Naive B cell (primary cell): ENCODE results near the gene LRMDA. TPM values are rescaled to one million over a fixed set of nuclear protein-coding genes. Genes with fewer than 3 reads are reported as not detected.

Experiments
- ATAC-seq, 2 donors: fragments of 150-1000 bp; cut with Tn5 transposase; 2 replicates each; pipeline ENCODE4 v1.10.0; 2021; ENCODE audit warnings: low read depth in 2 of 2, mild to moderate bottlenecking in 2 of 2, moderate library complexity in 2 of 2
- DNase-seq: peaks from one replicate; pipeline ENCODE4 v3.0.0; 2022
- H3K27ac Mint-ChIP-seq, 6 donors: one replicate each; pipeline ENCODE4 v1.8.0; 2020 to 2022; ENCODE audit warnings: mild to moderate bottlenecking in 6 of 6, mixed read lengths in 6 of 6, moderate library complexity in 5 of 6, inconsistent platforms in 2 of 6
- H3K27me3 Mint-ChIP-seq, 3 donors: one replicate each; pipeline ENCODE4 v1.8.0; 2021 to 2022; ENCODE audit warnings: mixed read lengths in 3 of 3, mild to moderate bottlenecking in 1 of 3
- H3K36me3 Mint-ChIP-seq, 2 donors: one replicate each; pipeline ENCODE4 v1.8.0; 2020 to 2022; ENCODE audit warnings: mixed read lengths in 2 of 2, inconsistent platforms in 1 of 2, mild to moderate bottlenecking in 1 of 2
- H3K4me1 Mint-ChIP-seq, 3 donors: one replicate each; pipeline ENCODE4 v1.8.0; 2020 to 2022; ENCODE audit warnings: mixed read lengths in 3 of 3, inconsistent platforms in 1 of 3, mild to moderate bottlenecking in 1 of 3, moderate library complexity in 1 of 3
- H3K4me3 Mint-ChIP-seq, 8 donors: one replicate each; pipeline ENCODE4 v1.8.0; 2020 to 2022; ENCODE audit warnings: mild to moderate bottlenecking in 8 of 8, mixed read lengths in 8 of 8, moderate library complexity in 8 of 8, inconsistent platforms in 2 of 8
- H3K9me3 Mint-ChIP-seq, 7 donors: one replicate each; pipeline ENCODE4 v1.8.0; 2020 to 2022; ENCODE audit warnings: mixed read lengths in 7 of 7, mild to moderate bottlenecking in 5 of 7, inconsistent platforms in 2 of 7, moderate library complexity in 1 of 7
- polyA plus RNA-seq, 6 donors: library from polyadenylated mRNA; unstranded; fragments of 300-500 nt; fragmentation: Illumina TruSeq; gene quantifications; one replicate each; pipeline ENCODE4 v1.2.3, GENCODE V29; 2021; ENCODE audit warnings: low read depth in 6 of 6

Gene LRMDA
- polyA plus RNA-seq, 6 donors from 2014 or later: 2.1 TPM; not detected in 5

DNA sequence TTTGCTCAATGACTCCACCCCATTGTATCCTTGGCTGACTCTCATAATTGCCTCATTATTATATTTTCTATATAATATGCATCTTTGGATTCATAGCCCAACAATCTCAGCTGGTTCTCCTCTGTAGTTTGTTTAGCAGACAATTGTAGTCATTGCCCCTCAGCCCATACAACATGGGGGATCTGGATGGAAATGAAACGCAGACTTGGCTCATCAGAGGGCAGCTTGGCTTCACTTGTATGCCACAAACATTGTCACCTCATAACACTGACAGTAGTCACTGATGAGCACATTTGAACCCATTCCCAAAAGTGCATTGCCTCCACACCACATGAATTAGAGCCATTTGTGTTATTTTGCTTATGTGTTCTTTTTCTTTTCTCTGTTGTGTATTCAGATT lies 963.8 kb downstream of the LRMDA start:
- Mint-ChIP-seq H3K4me3 (no peak overlapping the region), H3K27me3 (no peaks in the 10 kb centered on the region), H3K36me3 (no peaks in the 10 kb centered on the region), H3K27ac (no peak overlapping the region), H3K9me3 (peaks cover 0 to 8% (median 2%) of the 10 kb centered on the region in 7 donors), H3K4me1 (no peaks in the 10 kb centered on the region)
- DNase-seq (no peak), ATAC-seq (no peak)

DNA sequence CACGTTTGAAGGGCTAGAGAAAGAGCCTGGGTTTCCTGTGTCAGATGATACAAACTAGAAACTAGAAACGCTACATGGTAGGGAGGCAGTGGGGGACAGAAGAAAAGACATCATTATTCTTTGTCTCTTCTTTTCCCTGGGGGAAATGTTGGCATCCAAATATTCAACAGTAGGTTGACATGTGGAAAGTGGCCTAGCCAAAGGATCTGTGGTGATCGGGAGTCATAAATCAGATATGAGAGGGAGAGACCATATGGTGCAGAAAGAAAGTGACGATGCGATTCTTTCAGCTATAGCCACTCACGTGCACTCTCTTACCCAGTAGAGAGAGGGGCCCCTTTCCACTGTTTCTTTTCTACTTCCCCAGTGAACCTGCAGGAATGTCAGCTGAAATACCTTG lies 964.7 kb downstream of the LRMDA start:
- H3K27ac Mint-ChIP-seq: no peak overlapping the region
- DNase-seq (no peak), ATAC-seq (no peak)
- no peak overlapping the region for H3K4me3 Mint-ChIP-seq
- no peaks in the 10 kb centered on the region for H3K4me1 Mint-ChIP-seq
- no peaks in the 10 kb centered on the region for H3K36me3 Mint-ChIP-seq
- peaks cover 0 to 13% (median 2%) of the 10 kb centered on the region in 7 donors for H3K9me3 Mint-ChIP-seq
- H3K27me3 Mint-ChIP-seq: no peaks in the 10 kb centered on the region

DNA sequence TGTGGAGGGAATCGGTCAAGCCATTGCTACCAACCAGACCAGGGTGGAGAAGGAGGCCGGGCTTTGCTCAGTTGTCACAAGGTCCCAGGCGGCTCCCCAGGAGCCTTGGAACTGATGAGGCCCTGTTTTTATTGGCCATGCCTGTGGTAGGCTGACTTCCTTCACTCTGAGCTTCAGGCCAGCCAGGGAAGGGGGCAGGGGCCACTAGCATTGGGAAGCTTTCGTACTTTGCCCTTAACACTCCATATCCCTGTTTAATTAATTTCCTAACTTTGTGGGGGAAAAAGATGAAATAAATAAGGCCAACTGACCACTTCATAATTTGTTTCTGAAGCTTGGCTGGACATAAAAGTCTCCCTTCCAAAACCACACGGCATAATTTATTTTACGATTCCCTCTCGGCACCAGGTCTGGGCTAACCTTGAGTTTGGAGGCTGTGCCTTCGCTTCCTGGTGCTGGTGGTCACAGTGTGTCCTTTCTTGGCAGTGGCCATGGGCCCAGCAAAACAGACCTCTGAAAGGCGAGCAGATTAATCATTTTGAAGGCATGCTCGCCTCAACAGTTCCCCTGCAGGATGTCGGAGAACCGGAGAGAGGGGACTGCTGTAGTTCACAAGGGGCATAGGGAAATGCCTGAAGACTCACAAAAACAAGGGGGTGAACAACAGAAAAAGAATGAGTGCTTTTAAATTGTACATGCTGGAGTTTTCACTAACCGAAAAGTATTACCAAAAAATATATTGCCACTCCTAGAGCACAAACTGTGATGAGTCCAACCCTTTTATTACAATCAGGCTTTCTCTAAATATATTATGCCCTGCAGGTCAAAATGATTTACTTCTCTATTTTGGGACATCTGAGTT lies 966.0 kb downstream of the LRMDA start:
- Mint-ChIP-seq H3K27ac (no peak overlapping the region), H3K4me1 (no peaks in the 10 kb centered on the region), H3K27me3 (no peaks in the 10 kb centered on the region), H3K4me3 (peak overlapping the region in 2 of 8 donors; percentile 35), H3K36me3 (no peaks in the 10 kb centered on the region), H3K9me3 (peaks cover 0 to 13% (median 4%) of the 10 kb centered on the region in 7 donors)
- DNase-seq (no peak), ATAC-seq (no peak)

DNA sequence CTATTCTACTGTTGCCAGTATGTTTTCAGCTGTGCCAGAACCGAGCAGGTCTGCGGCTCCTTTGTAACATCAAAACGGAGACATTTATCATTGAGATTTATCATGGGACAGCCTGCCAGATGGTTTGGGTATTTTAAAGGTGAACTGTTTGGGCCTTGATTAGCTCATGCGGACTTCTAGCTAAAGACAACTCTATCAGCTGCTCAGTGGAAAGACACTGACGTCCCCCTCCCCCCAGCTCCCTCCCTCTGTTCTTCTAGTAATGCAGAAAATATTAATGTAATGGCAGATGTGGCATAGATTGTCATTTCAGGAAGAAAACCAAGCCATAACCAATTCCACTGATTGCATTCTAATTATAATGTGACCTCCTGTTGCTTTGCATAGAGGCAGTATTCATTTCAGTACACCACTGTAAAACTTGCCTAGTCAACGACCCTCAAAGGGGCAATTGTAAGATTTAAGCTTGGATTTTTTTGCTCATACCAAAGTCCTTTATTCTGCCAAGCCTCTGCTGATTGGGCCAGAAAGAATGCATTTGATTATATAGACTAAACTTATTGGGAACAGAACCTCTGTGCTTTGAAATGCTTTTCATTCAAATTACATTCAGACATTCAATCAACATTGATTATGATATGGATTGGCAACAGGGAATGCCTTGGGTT lies 966.8 kb downstream of the LRMDA start:
- Mint-ChIP-seq H3K27me3 (no peaks in the 10 kb centered on the region), H3K4me3 (no peak overlapping the region), H3K4me1 (no peaks in the 10 kb centered on the region), H3K36me3 (no peaks in the 10 kb centered on the region), H3K27ac (no peak overlapping the region), H3K9me3 (peaks cover 0 to 13% (median 4%) of the 10 kb centered on the region in 7 donors)
- ATAC-seq (no peak), DNase-seq (no peak)

DNA sequence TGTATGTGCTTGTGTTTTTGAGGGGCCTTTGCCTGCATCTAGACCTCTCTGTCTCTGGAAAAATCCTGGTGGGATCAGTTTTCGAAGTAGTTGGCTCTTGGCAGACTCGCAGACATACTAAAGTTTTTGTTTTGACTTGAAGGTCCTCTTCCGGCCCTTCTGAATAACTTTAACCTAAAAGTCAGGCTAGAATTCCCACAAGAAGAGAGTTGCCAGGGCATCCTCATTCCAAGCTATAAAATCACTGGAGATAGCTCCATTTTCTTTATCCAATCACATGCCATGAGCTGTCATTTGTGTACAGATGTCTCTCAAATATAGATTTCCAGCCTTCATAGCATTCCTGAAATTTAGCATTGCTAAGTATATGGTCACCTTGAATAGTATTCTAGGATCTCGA lies 967.8 kb downstream of the LRMDA start:
- H3K36me3 Mint-ChIP-seq: no peaks in the 10 kb centered on the region
- H3K4me3 Mint-ChIP-seq: no peak overlapping the region
- DNase-seq: no peak
- peaks cover 2 to 13% (median 7%) of the 10 kb centered on the region in 7 donors for H3K9me3 Mint-ChIP-seq
- no peak overlapping the region for H3K27ac Mint-ChIP-seq
- H3K27me3 Mint-ChIP-seq: no peaks in the 10 kb centered on the region
- H3K4me1 Mint-ChIP-seq: no peaks in the 10 kb centered on the region
- no peak for ATAC-seq

DNA sequence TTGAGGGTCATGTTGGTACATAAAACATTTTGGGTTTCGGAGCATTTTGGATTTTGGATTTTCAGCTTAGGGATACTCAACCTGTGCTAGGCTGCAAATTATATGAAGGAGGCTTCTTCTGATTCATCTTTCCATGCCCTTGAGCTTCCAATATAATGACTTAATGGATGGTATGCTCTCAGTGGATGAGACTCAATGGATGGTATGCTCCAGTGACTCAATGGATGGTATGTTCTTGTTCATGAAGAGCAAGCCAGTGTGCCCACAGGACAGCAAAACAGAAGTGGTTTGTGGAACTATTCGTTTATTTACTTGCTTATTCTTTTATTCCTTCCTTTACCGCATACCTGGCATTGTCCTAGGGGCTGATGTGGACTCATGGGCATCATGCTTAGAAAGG lies 969.6 kb downstream of the LRMDA start:
- DNase-seq: no peak
- Mint-ChIP-seq H3K4me1 (no peaks in the 10 kb centered on the region), H3K27me3 (no peaks in the 10 kb centered on the region), H3K9me3 (peaks cover 3 to 21% (median 10%) of the 10 kb centered on the region in 7 donors), H3K36me3 (no peaks in the 10 kb centered on the region), H3K4me3 (no peak overlapping the region), H3K27ac (no peak overlapping the region)
- ATAC-seq: no peak

DNA sequence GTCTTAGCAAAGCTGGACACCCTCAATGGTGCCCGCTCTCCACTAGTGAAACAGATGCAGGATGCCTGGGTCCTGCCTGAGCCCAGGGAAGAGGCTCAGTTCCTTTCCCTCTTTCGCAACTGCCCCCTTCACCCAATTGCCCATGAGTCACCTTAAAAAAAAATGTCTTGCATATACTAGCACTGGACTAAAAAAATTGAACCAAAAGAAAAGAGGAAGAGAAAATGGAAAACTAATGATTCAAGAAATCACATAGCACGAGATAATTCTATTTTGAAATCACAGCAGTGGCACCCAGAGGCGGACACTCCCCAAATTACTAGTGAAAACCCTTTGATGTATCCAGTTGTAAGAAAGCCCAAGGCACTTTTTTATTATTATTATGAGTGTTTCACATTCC lies 972.5 kb downstream of the LRMDA start:
- H3K4me3 Mint-ChIP-seq: no peak overlapping the region
- DNase-seq: no peak
- ATAC-seq: no peak
- peaks cover 3 to 21% (median 11%) of the 10 kb centered on the region in 7 donors for H3K9me3 Mint-ChIP-seq
- no peaks in the 10 kb centered on the region for H3K36me3 Mint-ChIP-seq
- no peak overlapping the region for H3K27ac Mint-ChIP-seq
- H3K4me1 Mint-ChIP-seq: no peaks in the 10 kb centered on the region
- H3K27me3 Mint-ChIP-seq: no peaks in the 10 kb centered on the region

DNA sequence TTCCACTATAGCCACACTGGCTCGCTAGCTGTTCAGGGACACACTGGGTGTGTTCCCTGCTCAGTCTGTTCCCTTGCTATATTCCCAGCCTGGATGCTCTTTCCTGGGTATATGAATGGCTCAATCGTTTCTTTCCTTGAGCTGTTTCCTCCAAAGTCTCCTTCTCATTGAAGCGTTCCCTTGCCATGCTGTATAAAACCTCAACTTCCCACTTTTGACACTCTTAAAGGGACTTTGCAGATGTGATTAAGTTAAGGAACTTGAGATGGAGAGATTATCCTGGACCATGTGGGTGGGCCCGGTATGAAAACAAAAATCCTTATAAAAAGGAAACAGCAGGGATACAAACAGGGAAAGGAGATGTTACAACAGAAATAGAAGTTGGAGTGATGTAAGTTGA lies 973.1 kb downstream of the LRMDA start:
- Mint-ChIP-seq H3K4me1 (no peaks in the 10 kb centered on the region), H3K4me3 (no peak overlapping the region), H3K9me3 (peaks cover 3 to 21% (median 11%) of the 10 kb centered on the region in 7 donors), H3K27me3 (no peaks in the 10 kb centered on the region), H3K36me3 (no peaks in the 10 kb centered on the region), H3K27ac (no peak overlapping the region)
- DNase-seq (no peak), ATAC-seq (no peak)

DNA sequence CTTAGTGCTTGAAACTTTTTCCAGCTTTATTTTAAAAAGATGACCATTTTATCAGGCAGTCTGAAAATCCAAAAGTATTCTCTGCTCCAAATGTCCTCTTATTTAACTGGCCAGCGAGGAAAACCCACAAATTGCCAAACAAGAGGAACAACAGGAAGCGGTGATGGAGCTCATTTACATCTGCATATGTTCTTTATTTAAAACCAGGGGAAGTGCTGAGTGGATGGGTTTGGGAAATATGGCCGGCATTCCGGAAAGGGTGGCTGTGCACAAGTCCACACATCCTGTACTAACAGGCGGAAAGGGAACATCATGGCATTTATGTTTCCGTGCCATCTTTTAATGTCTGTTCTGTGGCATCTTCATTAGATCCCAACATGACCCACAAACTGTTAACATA lies 974.5 kb downstream of the LRMDA start:
- no peak for DNase-seq
- ATAC-seq: no peak

DNA sequence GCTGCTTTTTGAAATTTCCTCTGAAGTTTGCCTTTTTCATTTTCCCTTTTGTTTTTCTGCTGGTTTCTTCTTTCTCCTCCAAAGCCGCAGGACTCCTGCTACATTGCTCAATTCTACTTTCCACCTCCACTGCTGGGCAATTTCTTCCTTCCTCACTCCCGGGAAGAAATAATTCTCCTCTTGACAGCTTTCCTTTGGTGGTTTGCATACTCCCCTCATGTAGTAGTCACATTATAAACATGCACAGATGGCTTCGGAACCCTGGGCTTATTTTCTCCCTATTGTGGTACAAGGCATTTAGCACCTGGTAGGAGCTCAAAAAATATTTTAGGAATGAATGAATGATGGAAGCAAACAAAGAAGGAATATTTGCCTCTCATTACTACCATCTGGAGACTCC lies 977.2 kb downstream of the LRMDA start:
- ATAC-seq (no peak), DNase-seq (no peak)
- no peak overlapping the region for H3K27ac Mint-ChIP-seq
- no peaks in the 10 kb centered on the region for H3K4me1 Mint-ChIP-seq
- no peaks in the 10 kb centered on the region for H3K36me3 Mint-ChIP-seq
- no peaks in the 10 kb centered on the region for H3K27me3 Mint-ChIP-seq
- peaks cover 5 to 19% (median 11%) of the 10 kb centered on the region in 7 donors for H3K9me3 Mint-ChIP-seq
- no peak overlapping the region for H3K4me3 Mint-ChIP-seq

More for the DNA sequence above, 974.5 kb downstream of the LRMDA start:
- Mint-ChIP-seq H3K27ac (peak overlapping the region in 1 of 6 donors; percentile 83), H3K4me1 (no peaks in the 10 kb centered on the region), H3K9me3 (peaks cover 3 to 14% (median 9%) of the 10 kb centered on the region in 7 donors), H3K36me3 (no peaks in the 10 kb centered on the region), H3K27me3 (no peaks in the 10 kb centered on the region), H3K4me3 (no peak overlapping the region)

DNA sequence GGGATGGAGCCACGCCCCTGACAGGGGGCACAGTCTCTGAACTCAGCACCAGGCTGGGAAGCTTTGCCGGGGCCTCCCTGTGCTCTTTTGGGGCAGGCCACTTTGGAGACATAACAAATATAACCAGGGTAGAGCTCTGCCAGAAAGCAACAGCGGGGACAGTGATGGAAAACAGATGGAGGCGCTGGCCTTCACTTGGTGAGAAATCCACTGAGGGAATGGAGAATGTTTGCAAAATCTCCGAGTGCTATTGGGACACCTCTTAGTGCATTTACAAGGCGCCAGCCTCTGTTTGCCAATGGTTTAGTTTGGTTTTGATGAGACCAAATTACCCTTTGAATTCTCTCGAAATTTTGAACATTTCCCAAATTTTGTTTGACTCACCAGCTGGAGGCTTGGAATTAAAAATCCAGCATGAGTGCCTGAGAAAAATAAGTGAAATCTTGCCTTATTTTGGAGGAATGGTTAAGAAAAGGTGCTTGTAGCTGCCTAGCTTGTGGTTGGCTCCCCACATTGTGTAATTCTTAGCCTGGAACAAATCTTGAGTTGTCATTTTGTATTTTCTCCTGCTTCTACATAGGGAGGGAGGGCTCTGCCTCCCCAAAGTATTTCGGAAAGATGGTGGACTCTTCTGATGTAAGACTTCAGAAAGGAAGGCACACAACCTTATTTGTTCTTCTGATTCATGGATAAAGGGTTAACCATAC lies 980.5 kb downstream of the LRMDA start:
- Mint-ChIP-seq H3K36me3 (no peaks in the 10 kb centered on the region), H3K4me1 (no peaks in the 10 kb centered on the region), H3K27me3 (no peaks in the 10 kb centered on the region), H3K4me3 (no peak overlapping the region), H3K9me3 (peaks cover 0 to 10% (median 8%) of the 10 kb centered on the region in 7 donors), H3K27ac (no peak overlapping the region)
- ATAC-seq (no peak), DNase-seq (no peak)

DNA sequence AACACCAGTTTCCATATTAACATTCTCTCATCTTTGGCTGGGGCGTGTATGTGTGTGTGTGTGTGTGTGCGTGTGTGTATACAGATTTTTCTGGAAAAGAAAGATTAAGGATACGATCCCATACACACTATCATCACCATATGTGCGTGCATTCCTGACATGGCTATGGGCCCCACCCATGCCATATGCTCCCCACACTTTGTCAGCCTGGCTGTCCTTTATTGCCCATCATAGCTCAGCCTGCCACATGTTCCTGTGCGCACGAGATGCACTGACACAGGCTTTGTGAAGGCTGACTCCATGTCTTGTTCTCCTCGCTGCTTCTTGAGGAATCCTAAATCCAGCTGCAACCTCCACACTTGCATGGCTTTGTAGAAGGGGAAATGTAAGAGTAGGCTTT lies 984.1 kb downstream of the LRMDA start:
- ATAC-seq (no peak), DNase-seq (no peak)
- no peaks in the 10 kb centered on the region for H3K36me3 Mint-ChIP-seq

DNA sequence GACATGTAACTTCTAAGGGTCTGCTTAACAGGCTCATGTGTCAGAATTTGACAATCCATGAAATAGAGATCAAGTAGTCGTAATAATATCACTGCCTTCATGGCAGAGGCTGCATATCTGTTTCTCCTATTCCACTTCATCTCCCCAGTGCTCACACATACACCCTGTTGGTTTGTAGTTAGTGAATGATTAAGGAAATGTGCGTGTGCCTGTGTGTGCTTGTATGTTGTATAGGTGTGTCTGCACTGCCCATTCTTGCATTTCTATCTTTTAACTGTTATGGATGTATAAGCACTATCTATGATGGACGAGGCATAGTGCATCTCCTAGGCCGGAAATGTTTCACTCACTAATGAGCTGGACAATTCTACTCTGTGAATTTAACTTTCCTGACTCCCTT lies 985.2 kb downstream of the LRMDA start:
- H3K36me3 Mint-ChIP-seq: no peaks in the 10 kb centered on the region
- H3K27ac Mint-ChIP-seq: no peak overlapping the region
- H3K4me1 Mint-ChIP-seq: no peaks in the 10 kb centered on the region
- ATAC-seq (no peak), DNase-seq (no peak)
- no peaks in the 10 kb centered on the region for H3K27me3 Mint-ChIP-seq
- peaks cover 4 to 19% (median 7%) of the 10 kb centered on the region in 7 donors for H3K9me3 Mint-ChIP-seq
- no peak overlapping the region for H3K4me3 Mint-ChIP-seq

More for the DNA sequence above, 984.1 kb downstream of the LRMDA start:
- Mint-ChIP-seq H3K27ac (no peak overlapping the region), H3K4me3 (no peak overlapping the region), H3K9me3 (peaks cover 4 to 19% (median 8%) of the 10 kb centered on the region in 7 donors), H3K27me3 (no peaks in the 10 kb centered on the region), H3K4me1 (no peaks in the 10 kb centered on the region)
